Measurements from ENCODE around the gene COX4I1.

Gene COX4I1

DNA sequence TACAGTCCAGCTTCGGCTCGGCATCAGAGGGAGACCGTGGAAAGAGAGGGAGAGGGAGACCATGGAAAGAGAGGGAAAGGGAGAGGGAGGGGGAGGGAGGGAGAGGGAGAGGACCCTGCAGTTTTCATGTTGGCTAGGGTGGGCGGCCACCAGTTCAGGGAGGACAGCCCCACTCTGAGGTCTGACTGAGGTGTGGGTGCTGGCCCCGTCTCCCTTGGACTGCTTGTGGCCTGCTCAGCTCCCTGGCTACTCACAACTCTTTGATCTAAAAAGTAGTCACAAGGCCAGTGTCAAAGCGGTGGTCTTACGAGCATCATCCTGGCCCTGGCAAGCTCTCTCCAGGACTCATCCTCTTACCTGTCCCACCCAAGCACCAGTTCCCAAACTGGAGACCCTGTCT lies 9.4 kb downstream of the COX4I1 start:
- no peak for TF ChIP-seq CTCF (IDR thresholded peaks at IDR 0.05)
- H3K4me3 ChIP-seq, result no peak overlapping the region
- no peak for DNase-seq (ENCODE audit: low spot score)
- H3K27ac ChIP-seq, result no peak overlapping the region

DNA sequence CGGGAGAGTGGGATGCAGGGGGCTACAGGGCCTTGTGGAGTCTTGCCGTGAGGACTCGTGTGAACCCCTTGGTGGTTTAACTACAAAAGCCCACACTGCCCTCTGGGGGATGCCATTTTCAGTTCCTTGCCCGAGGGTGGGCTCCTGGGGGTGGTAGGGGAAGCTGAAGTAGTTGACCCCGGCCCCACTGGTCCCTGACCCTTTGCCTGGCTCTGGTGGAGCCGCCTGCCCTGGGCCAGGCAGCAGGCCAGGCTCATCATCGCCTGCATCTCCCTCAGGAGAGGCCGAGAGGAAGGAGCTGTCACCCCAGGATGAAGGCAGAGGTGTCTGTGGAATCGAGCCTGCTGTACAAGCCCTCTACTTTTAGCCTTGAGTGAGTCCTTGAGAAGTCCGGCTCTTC lies 10.2 kb downstream of the COX4I1 start:
- Histone ChIP-seq H3K27ac (no peak overlapping the region), H3K4me3 (no peak overlapping the region)
- no peak for DNase-seq (ENCODE audit: low spot score)
- no peak for TF ChIP-seq CTCF (IDR thresholded peaks at IDR 0.05)

- no peak overlapping the region for H3K27ac ChIP-seq
- DNase-seq (ENCODE audit: low spot score), result no peak
- no peak for TF ChIP-seq CTCF (IDR thresholded peaks at IDR 0.05)
- H3K4me3 ChIP-seq, result no peak overlapping the region
Observed at GRCh38 chr16:85810097-85810741, 10.7 kb downstream of the COX4I1 start.

DNA sequence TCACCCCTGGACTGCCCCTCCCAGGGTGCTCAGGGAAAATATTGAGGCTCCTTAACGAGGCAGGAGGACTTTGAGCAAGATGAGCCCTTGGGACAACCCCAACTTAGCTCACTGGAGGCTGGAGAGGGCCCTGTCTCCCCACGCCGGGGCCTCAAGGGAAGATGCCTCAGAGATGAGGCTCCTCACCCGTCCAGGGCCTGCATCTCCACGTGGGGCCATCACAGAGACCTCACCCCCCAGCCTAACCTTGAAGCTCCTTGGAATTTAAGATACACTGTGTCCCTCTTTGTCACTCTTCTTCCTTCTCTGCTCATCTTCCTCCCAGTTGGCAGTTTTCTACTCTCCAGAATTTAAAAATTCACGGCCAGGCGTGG lies 11.2 kb downstream of the COX4I1 start:
- Histone ChIP-seq H3K27ac (no peak overlapping the region), H3K4me3 (no peak overlapping the region)
- no peak for DNase-seq (ENCODE audit: low spot score)
- no peak for TF ChIP-seq CTCF (IDR thresholded peaks at IDR 0.05)

DNA sequence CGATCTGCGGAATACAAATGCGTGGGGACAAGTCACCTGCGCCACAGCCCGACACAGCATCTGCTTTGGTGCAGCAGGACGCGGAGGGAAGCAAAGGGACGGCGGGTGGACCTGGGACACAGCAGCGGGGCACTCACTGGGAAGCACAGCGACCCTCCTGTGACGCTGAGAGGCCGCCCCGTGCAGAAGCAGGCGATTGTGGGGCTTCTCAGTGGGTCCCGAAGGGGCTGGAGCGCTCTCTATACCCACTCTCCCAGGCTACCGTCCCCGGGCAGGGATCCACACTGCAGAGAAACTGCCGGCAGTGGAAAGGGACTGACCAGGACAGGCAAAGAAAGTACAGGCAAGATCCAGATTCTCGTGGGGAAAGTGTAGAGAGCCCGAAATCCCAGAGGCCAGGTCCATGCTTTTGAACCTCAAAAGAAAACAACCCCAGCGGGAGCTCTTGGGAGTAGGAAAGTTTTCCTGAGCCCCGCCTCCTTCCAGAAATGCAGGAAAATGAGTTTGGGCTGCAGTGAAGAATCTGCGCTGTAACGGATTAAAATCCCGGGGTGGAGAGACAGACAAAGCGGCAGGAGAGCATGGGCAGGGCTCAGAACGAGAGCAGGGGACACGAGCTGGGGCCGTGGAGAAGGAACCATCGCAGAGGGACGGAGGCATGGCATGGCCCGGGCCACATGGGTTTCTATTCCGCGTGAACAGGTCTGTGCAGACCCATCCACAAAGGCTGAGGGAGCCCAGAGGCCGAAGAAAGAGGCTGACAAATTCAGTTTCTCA lies 12.7 kb downstream of the COX4I1 start:
- no peak overlapping the region for H3K4me3 ChIP-seq
- DNase-seq (ENCODE audit: low spot score), result no peak
- H3K27ac ChIP-seq, result no peak overlapping the region
- no peak for TF ChIP-seq CTCF (IDR thresholded peaks at IDR 0.05)

DNA sequence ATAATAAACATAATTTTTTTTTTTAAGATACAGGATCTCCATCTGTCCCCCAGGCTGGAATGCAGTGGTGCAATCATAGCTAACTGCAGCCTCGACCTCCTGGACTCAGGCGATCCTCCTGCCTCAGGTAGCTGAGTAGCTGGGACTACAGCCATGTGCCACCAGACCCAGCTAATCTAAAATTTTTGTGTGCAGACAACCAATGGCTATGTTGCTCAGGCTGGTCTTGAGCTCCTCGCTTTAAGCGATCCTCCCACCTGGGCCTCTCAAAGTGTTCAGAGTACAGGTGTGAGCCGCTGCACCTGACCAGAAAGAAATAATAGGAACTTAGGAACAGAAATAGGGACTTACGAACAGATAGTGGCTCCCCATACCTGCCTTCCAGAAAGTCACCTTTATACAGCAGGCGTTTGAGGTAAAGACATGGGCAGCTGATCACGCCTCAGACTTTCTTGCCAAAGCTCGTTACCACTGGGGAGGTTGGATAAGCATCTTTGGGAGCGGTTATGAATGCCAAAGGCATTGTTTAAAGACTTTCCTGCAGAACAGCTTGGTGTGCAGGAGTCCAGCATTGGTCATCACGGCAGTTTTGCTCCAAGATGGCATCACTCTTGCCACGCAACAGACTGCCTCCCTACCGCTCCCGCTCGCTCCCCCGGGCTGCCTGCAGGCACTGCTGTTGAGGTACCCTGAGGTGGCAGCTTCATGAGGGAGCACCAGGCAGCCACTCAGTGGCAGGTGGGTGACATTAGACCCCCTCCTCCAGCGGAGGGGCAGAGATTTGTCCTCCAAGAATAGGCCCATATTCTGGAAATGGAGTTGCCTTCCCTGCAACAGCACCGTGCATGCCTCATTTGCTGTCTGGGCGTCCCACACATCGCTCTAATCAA lies 13.6 kb downstream of the COX4I1 start:
- DNase-seq (ENCODE audit: low spot score), result no peak
- H3K4me3 ChIP-seq, result no peak overlapping the region
- H3K27ac ChIP-seq, result no peak overlapping the region
- TF ChIP-seq CTCF (IDR thresholded peaks at IDR 0.05), result no peak
